Caco-2 (cell line): ENCODE measurements around the gene JUP. TPM values are rescaled to one million over a fixed set of nuclear protein-coding genes. Genes with fewer than 3 reads are reported as not detected.

Experiments used
- BruUV-seq: library from RNA; stranded (reverse); fragments of 400-500 nt; replicated peaks from 2 replicates; lab custom pipeline; 2021; lab: Mats Ljungman, UMichigan
- CTCF ChIA-PET: fragments of 300-600 bp; sonication (Branson Sonifier 250); formaldehyde crosslinking; loops from one replicate; lab custom pipeline; 2022; ENCODE audit warnings: antibody characterized with exemption; lab: Charles Lee
- POLR2A ChIA-PET: fragments of 300-600 bp; sonication (Branson Sonifier 250); formaldehyde crosslinking; loops from one replicate; lab custom pipeline; 2022; ENCODE audit warnings: antibody characterized with exemption; lab: Charles Lee
- DNase-seq, 2 experiments: peaks; one replicate each; pipeline versions ENCODE4 v3.0.0 to v3.0.0-alpha.2; 2020 to 2022
- H3K27me3 ChIP-seq: replicated peaks from 2 replicates; pipeline ENCODE4 v1.6.0; 2011; ENCODE audit warnings: low read length; ENCODE audit not compliant: control insufficient read depth, insufficient read depth
- H3K36me3 ChIP-seq: 2 replicates; pipeline ENCODE4 v1.5.1; 2011; ENCODE audit warnings: low read length; ENCODE audit not compliant: control insufficient read depth, insufficient read depth
- H3K4me1 ChIP-seq: fragments of 250-450 bp; sonication (Bioruptor Pico); 2 replicates; pipeline ENCODE4 v1.5.1; 2020; ENCODE audit warnings: mild to moderate bottlenecking
- H3K4me3 ChIP-seq: 2 replicates; pipeline ENCODE4 v1.5.1; 2011; ENCODE audit warnings: low read depth, mild to moderate bottlenecking, control low read depth, low read length
- H3K9me3 ChIP-seq: fragments of 250-450 bp; sonication (Bioruptor Pico); 2 replicates; pipeline ENCODE4 v1.5.1; 2020; ENCODE audit warnings: mild to moderate bottlenecking, moderate library complexity
- H3K27ac Mint-ChIP-seq: one replicate; pipeline ENCODE4 v1.8.0; 2022; ENCODE audit warnings: mixed read lengths; ENCODE audit not compliant: unreplicated experiment
- H3K27me3 Mint-ChIP-seq: one replicate; pipeline ENCODE4 v1.8.0; 2022; ENCODE audit warnings: mixed read lengths; ENCODE audit not compliant: insufficient read depth, unreplicated experiment
- H3K36me3 Mint-ChIP-seq: one replicate; pipeline ENCODE4 v1.8.0; 2022; ENCODE audit warnings: mild to moderate bottlenecking, mixed read lengths; ENCODE audit not compliant: insufficient read depth, unreplicated experiment
- H3K4me1 Mint-ChIP-seq: one replicate; pipeline ENCODE4 v1.8.0; 2022; ENCODE audit warnings: low read depth, mixed read lengths; ENCODE audit not compliant: unreplicated experiment
- H3K4me3 Mint-ChIP-seq: one replicate; pipeline ENCODE4 v1.8.0; 2022; ENCODE audit warnings: mild to moderate bottlenecking, moderate library complexity, mixed read lengths; ENCODE audit not compliant: unreplicated experiment
- H3K9me3 Mint-ChIP-seq: one replicate; pipeline ENCODE4 v1.8.0; 2022; ENCODE audit warnings: mixed read lengths; ENCODE audit not compliant: unreplicated experiment
- intact Hi-C: fragments of 100-400 bp; cut with micrococcal nuclease; formaldehyde crosslinking; loops from one replicate; pipeline ENCODE4 v1.10.0; 2022; ENCODE audit not compliant: unreplicated experiment
- total RNA-seq: library from RNA; stranded (reverse); gene quantifications from 2 replicates; pipeline ENCODE4 v1.2.3, GENCODE V29; 2022
- TF ChIP-seq, protein P1 (sequence below), 2 experiments: fragments of 200-600 bp in 1 of 2; IDR thresholded peaks; 1 replicate in 1 of 2; 2 replicates in 1 of 2; pipeline versions ENCODE4 v1.5.1 to v1.8.0; 2011 to 2022; ENCODE audit warnings: antibody characterized with exemption in 1 of 2, control low read depth in 1 of 2, inconsistent platforms in 1 of 2, low read depth in 1 of 2, low read length in 1 of 2, mild to moderate bottlenecking in 1 of 2, moderate library complexity in 1 of 2; ENCODE audit not compliant: insufficient read depth in 1 of 2, severe bottlenecking in 1 of 2, unreplicated experiment in 1 of 2

Gene JUP
- total RNA-seq, 1 experiment from 2014 or later = 419 TPM

GRCh38 chr17:41799366-41799765, 12.9 kb upstream of the JUP start:
- no peaks in the 10 kb centered on the region for H3K9me3 Mint-ChIP-seq
- H3K27ac Mint-ChIP-seq = peak overlapping the region; percentile 99
- H3K36me3 ChIP-seq = 0 out of 2 replicates have a peak, but pooled peaks cover 2% of the 10 kb centered on the region
- peaks cover 55% of the 10 kb centered on the region for H3K4me1 Mint-ChIP-seq
- H3K36me3 Mint-ChIP-seq = peaks cover 58% of the 10 kb centered on the region
- H3K9me3 ChIP-seq = no peaks in the 10 kb centered on the region
- intact Hi-C loops = no loop called here
- TF ChIP-seq, protein P1, sequence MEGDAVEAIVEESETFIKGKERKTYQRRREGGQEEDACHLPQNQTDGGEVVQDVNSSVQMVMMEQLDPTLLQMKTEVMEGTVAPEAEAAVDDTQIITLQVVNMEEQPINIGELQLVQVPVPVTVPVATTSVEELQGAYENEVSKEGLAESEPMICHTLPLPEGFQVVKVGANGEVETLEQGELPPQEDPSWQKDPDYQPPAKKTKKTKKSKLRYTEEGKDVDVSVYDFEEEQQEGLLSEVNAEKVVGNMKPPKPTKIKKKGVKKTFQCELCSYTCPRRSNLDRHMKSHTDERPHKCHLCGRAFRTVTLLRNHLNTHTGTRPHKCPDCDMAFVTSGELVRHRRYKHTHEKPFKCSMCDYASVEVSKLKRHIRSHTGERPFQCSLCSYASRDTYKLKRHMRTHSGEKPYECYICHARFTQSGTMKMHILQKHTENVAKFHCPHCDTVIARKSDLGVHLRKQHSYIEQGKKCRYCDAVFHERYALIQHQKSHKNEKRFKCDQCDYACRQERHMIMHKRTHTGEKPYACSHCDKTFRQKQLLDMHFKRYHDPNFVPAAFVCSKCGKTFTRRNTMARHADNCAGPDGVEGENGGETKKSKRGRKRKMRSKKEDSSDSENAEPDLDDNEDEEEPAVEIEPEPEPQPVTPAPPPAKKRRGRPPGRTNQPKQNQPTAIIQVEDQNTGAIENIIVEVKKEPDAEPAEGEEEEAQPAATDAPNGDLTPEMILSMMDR (IDR thresholded peaks at IDR 0.05; ENCODE audit: insufficient read depth in 1 of 2, low read depth in 1 of 2, low read length in 1 of 2, severe bottlenecking in 1 of 2, unreplicated experiment in 1 of 2) = no peak
- POLR2A ChIA-PET = interaction anchor here (4.2 kb wide), 1 partner anchor 14 kb away, joined by 243 read pairs; the partner anchor contains the start of gene JUP
- CTCF ChIA-PET = interaction anchor here (5.4 kb wide), 1 partner anchor 14 kb away, joined by 169 read pairs; the partner anchor contains the start of gene JUP
- DNase-seq = no peak
- H3K4me1 ChIP-seq = peaks cover 53% of the 10 kb centered on the region
- no TSS peak for BruUV-seq
- H3K4me3 Mint-ChIP-seq = peak overlapping the region; percentile 3
- H3K4me3 ChIP-seq = no peak overlapping the region
- no peaks in the 10 kb centered on the region for H3K27me3 ChIP-seq
- H3K27me3 Mint-ChIP-seq = no peaks in the 10 kb centered on the region

DNA sequence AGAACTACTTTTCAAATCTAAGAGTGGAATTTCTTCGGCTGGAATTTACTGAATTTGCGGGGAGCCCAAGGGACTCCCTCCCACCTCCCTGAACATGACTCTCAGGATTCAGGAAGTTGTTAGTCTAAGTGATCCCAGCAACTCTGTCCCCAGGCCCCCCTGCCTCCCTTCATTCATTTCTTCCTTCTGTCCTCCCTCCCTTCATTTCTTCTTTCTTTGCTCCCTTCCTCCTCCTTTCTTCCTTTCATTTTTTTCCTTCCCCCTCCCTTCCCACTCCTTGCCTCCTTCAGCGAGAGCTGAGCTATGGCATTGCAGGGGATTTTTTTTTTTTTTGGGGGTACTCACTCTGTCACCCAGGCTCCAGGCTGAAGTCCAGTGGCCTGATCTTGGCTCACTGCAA, 10.9 kb upstream of the JUP start:
- POLR2A ChIA-PET = no interaction called here

DNA sequence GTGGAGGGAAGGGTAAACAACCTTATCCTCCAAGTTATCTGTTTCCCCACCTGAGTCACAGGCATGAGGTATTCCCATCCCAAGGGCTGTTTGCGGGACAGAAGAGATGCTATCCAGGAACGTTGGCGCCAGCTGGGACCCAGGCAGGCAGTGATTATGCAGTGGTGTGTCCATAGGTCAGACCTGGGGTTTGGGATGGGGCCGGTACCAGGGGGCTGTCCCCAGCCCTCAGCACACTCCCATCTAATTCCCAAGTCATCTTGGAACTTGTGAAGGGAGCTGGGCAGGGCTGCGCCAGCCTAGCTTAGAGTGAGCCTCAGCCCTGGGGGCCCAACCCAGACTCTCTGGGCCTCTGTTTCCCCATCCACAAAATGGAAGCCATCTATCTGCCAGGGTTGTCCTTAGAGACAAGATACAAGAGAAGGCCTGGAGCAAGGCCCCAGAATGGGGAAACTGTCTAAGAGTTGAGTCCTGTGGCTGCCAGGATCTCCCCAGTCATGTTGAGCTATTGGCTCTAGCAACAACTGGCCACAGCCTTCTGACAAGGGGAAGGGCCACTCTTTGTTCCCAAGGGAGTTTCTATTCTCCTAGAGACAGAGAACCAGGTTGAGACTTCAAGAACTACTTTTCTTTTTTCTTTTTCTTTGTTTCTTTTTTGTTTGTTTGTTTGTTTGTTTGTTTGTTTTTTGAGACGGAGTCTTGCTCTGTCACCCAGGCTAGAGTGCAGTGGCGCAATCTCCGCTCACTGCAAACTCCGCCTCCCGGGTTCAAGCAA, 9.8 kb upstream of the JUP start:
- Histone ChIP-seq H3K9me3 (no peaks in the 10 kb centered on the region), H3K4me1 (peaks cover 75% of the 10 kb centered on the region), H3K4me3 (no peak overlapping the region), H3K36me3 (no peaks in the 10 kb centered on the region), H3K27me3 (no peaks in the 10 kb centered on the region)
- Mint-ChIP-seq H3K36me3 (peaks cover 54% of the 10 kb centered on the region), H3K4me3 (peak overlapping the region; percentile 16), H3K27me3 (no peaks in the 10 kb centered on the region), H3K27ac (peak overlapping the region; percentile 83), H3K4me1 (peaks cover 63% of the 10 kb centered on the region), H3K9me3 (no peaks in the 10 kb centered on the region)
- intact Hi-C loops = no loop called here
- peak; percentile 51 to 84 for DNase-seq
- no TSS peak for BruUV-seq
- ChIA-PET CTCF (interaction anchor here (0.6 to 4.4 kb wide), 2 partner anchors 11 to 94 kb away, joined by 4 to 45 read pairs; partner anchors contain the start of gene JUP), POLR2A (interaction anchor here (1.2 kb wide), 1 partner anchor 10 kb away, joined by 13 read pairs; the partner anchor contains the start of gene JUP)
- TF ChIP-seq, protein P1 (IDR thresholded peaks at IDR 0.05; ENCODE audit: insufficient read depth in 1 of 2, low read depth in 1 of 2, low read length in 1 of 2, severe bottlenecking in 1 of 2, unreplicated experiment in 1 of 2) = no peak

More for the DNA sequence above, 10.9 kb upstream of the JUP start:
- TF ChIP-seq, protein P1 (IDR thresholded peaks at IDR 0.05; ENCODE audit: insufficient read depth in 1 of 2, low read depth in 1 of 2, low read length in 1 of 2, severe bottlenecking in 1 of 2, unreplicated experiment in 1 of 2) = no peak
- no peak overlapping the region for H3K4me3 ChIP-seq
- BruUV-seq = no TSS peak
- H3K4me1 Mint-ChIP-seq = peaks cover 59% of the 10 kb centered on the region
- CTCF ChIA-PET = interaction anchor here (0.6 kb wide), 1 partner anchor 95 kb away, joined by 4 read pairs; no protein-coding TSS in a partner anchor
- H3K27ac Mint-ChIP-seq = peak overlapping the region; percentile 99
- H3K9me3 ChIP-seq = no peaks in the 10 kb centered on the region
- H3K9me3 Mint-ChIP-seq = no peaks in the 10 kb centered on the region
- intact Hi-C loops = no loop called here
- no peak overlapping the region for H3K4me3 Mint-ChIP-seq
- H3K27me3 Mint-ChIP-seq = no peaks in the 10 kb centered on the region
- DNase-seq = no peak
- no peaks in the 10 kb centered on the region for H3K27me3 ChIP-seq
- H3K36me3 Mint-ChIP-seq = peaks cover 61% of the 10 kb centered on the region
- H3K36me3 ChIP-seq = 0 out of 2 replicates have a peak, but pooled peaks cover 2% of the 10 kb centered on the region
- H3K4me1 ChIP-seq = peaks cover 68% of the 10 kb centered on the region
